ENCODE data around the gene WNT5B.

WNT5B gene

GRCh38 chr12:1628666-1629337 is at the start of gene WNT5B:
Gene WNT5B (plus strand): TSS chr12:1629231. CDS start chr12:1631355, 2,124 bp downstream.
- no peak for DNase-seq

GRCh38 chr12:1579651-1580435 is 49.2 kb upstream of the WNT5B start:
- no peak for DNase-seq

GRCh38 chr12:1580526-1580925 is 48.5 kb upstream of the WNT5B start:
- DNase-seq = no peak

GRCh38 chr12:1581973-1582708 is 46.9 kb upstream of the WNT5B start:
- no peak for DNase-seq

GRCh38 chr12:1582709-1583050 is 46.4 kb upstream of the WNT5B start:
- no peak for DNase-seq

- DNase-seq = peak; percentile 35
Observed at GRCh38 chr12:1583421-1584078, 45.5 kb upstream of the WNT5B start.

- no peak for DNase-seq
Observed at GRCh38 chr12:1584326-1584725, 44.7 kb upstream of the WNT5B start.

- DNase-seq = no peak
Observed at GRCh38 chr12:1587927-1588574, 41.0 kb upstream of the WNT5B start.

GRCh38 chr12:1588575-1588947 is 40.5 kb upstream of the WNT5B start:
- no peak for DNase-seq

- no peak for DNase-seq
Observed at GRCh38 chr12:1590221-1590979, 38.6 kb upstream of the WNT5B start.

- DNase-seq = no peak
Observed at GRCh38 chr12:1591034-1591433, 38.0 kb upstream of the WNT5B start.

GRCh38 chr12:1591543-1591942 is 37.5 kb upstream of the WNT5B start:
- DNase-seq = no peak

GRCh38 chr12:1592444-1593173 is 36.4 kb upstream of the WNT5B start:
- DNase-seq = no peak

- no peak for DNase-seq
Observed at GRCh38 chr12:1593174-1594005, 35.6 kb upstream of the WNT5B start.

GRCh38 chr12:1594006-1594260 is 35.1 kb upstream of the WNT5B start:
- no peak for DNase-seq

GRCh38 chr12:1594261-1595025 is 34.6 kb upstream of the WNT5B start, which contains the start of gene FBXL14:
Gene FBXL14 (minus strand): TSS chr12:1594581. CDS start chr12:1594066, 515 bp downstream.
- DNase-seq = peak; percentile 67

GRCh38 chr12:1595026-1595561 is 33.9 kb upstream of the WNT5B start:
- no peak for DNase-seq

- DNase-seq = no peak
Observed at GRCh38 chr12:1595690-1596347, 33.2 kb upstream of the WNT5B start.

- DNase-seq = no peak
Observed at GRCh38 chr12:1598757-1599156, 30.3 kb upstream of the WNT5B start.

Data from GF-D8 (cell line).